Fibroblast of lung (primary cell): ENCODE results near the gene GABRG3.

Experiments used
- EZH2 ChIP-seq: IDR thresholded peaks from 2 replicates; pipeline ENCODE4 v1.5.1; 2012; ENCODE audit warnings: low read length, control low read depth, mild to moderate bottlenecking; ENCODE audit errors: missing control alignments
- TF ChIP-seq, protein P1 (sequence below), 2 donors: IDR thresholded peaks in 1 of 2; conservative IDR thresholded peaks in 1 of 2; 1 replicate in 1 of 2; 2 replicates in 1 of 2; pipeline ENCODE4 v1.5.1; 2011 to 2012; ENCODE audit warnings: low read length in 2 of 2, control low read depth in 1 of 2, inconsistent platforms in 1 of 2, low read depth in 1 of 2, mild to moderate bottlenecking in 1 of 2

DNA sequence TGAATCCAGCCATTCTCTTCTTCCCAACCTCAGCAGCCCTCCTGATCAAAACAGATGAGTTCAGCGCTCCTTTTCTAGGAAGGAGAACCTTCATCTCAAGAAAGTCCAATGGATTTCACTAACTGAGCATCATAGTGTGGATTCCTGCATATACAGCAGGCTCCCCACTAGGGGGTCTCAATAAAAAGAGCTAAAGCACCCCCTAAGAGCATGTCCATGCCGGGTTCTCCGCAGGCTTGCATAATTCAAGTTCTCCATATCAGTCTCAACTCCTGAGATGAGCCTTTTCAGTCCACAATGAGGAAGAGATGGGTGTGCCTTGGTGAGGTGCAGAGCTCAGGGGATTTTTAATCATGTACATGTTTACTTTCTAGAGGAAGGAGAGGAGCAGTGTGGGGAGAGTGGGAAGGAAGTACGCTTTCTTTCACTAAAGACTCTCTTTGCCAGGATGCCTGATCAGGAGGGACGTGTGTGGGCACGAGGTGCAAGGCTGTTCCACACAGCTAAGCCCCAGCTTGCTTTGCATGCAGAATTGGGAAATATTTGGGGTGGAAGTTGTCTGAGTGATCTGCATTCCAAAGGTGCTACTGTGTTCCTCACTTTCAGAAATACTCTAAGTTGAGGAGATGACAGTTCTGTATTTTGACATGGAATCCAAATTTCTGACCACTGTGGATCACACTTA, 564.6 kb downstream of the GABRG3 start:
- TF ChIP-seq, protein P1, sequence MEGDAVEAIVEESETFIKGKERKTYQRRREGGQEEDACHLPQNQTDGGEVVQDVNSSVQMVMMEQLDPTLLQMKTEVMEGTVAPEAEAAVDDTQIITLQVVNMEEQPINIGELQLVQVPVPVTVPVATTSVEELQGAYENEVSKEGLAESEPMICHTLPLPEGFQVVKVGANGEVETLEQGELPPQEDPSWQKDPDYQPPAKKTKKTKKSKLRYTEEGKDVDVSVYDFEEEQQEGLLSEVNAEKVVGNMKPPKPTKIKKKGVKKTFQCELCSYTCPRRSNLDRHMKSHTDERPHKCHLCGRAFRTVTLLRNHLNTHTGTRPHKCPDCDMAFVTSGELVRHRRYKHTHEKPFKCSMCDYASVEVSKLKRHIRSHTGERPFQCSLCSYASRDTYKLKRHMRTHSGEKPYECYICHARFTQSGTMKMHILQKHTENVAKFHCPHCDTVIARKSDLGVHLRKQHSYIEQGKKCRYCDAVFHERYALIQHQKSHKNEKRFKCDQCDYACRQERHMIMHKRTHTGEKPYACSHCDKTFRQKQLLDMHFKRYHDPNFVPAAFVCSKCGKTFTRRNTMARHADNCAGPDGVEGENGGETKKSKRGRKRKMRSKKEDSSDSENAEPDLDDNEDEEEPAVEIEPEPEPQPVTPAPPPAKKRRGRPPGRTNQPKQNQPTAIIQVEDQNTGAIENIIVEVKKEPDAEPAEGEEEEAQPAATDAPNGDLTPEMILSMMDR (conservative IDR thresholded peaks at IDR 0.05 in 1 of 2, IDR thresholded peaks at IDR 0.05 in 1 of 2; ENCODE audit: low read depth in 1 of 2, low read length in 2 of 2) = no peak
- TF ChIP-seq EZH2 = no peak
